Measurements from ENCODE around the gene TMEM39A.

The TMEM39A gene

GRCh38 chr3:119500265-119500664 is 36.9 kb upstream of the TMEM39A start:
- TF ChIP-seq CTCF (IDR thresholded peaks at IDR 0.05; ENCODE audit: low read depth, low read length, missing control alignments), result no peak
- H3K4me3 ChIP-seq (ENCODE audit: low read depth, low read length), result peak overlapping the region; percentile 28

GRCh38 chr3:119498186-119499011 is 35.0 kb upstream of the TMEM39A start, which contains the start of gene TIMMDC1:
TSS of gene TIMMDC1 (plus strand) at chr3:119498547. CDS start at chr3:119498734, 187 bp downstream.
- TF ChIP-seq CTCF (IDR thresholded peaks at IDR 0.05; ENCODE audit: low read depth, low read length, missing control alignments), result no peak
- DNase-seq (ENCODE audit: low read depth), result peak; percentile 94
- peak within 1 kb of the TSS; percentile 95 for H3K4me3 ChIP-seq (ENCODE audit: low read depth, low read length)

More at GRCh38 chr3:119500265-119500664, 36.9 kb upstream of the TMEM39A start:
- DNase-seq (ENCODE audit: low read depth), result no peak

DNA sequence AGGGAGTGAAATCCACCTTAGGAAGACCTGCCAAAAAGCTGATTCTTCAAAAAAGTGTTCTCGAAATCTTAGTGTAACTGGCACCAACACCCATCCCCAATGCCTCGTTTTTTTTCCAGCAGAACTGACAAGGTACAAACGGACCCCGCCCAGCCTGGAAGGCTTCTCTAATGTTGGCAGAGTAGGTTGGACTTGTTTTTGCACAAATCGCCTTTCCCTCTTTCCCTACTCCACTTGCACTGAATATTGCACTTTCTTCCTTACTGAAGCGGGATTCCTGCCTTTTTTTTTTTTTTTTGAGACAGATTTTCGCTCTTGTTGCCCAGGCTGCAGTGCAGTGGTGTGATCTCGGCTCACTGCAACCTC is 34.4 kb upstream of the TMEM39A start:
- H3K4me3 ChIP-seq (ENCODE audit: low read depth, low read length), result peak overlapping the region; percentile 95
- no peak for DNase-seq (ENCODE audit: low read depth)
- no peak for TF ChIP-seq CTCF (IDR thresholded peaks at IDR 0.05; ENCODE audit: low read depth, low read length, missing control alignments)

DNA sequence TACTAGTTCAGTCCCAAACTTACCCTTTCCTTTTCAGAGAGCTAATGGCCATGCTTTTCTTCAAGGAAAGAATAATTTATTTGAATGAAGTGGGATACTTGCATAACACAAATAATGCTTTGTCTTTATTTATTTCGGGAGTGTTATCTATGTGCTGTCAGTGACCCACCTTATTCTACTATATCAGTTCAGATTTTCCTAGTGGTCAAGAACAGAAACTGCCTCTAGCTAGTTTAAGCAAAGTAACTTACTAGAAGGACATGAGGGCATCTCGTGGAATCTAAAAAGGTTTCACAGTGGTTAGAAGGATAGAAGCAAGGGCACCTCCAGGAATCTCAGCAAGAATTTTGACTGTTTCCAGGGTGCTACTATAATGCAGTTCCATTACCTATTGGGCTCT is 31.2 kb upstream of the TMEM39A start:
- DNase-seq (ENCODE audit: low read depth), result no peak
- TF ChIP-seq CTCF (IDR thresholded peaks at IDR 0.05; ENCODE audit: low read depth, low read length, missing control alignments), result peak; percentile 20
- no peak overlapping the region for H3K4me3 ChIP-seq (ENCODE audit: low read depth, low read length)

GRCh38 chr3:119492810-119493209 is 29.4 kb upstream of the TMEM39A start:
- DNase-seq (ENCODE audit: low read depth), result no peak
- TF ChIP-seq CTCF (IDR thresholded peaks at IDR 0.05; ENCODE audit: low read depth, low read length, missing control alignments), result no peak
- H3K4me3 ChIP-seq (ENCODE audit: low read depth, low read length), result no peak overlapping the region

DNA sequence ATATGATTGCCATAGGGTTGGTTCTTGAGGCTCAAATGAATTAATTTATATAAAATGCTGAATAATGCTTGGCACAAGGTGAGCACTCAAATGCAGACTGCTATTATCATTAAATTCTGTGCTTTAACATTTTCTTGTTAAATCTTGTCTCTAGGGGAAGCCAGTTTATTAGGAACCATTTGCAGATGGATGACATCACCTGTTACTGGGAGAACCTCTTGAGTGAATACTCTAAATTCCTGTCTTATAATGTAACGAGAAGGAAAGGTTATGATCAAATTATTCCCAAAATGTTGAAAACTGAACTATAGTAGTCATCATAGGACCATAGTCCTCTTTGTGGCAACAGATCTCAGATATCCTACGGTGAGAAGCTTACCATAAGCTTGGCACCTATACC is 28.7 kb upstream of the TMEM39A start:
- no peak for DNase-seq (ENCODE audit: low read depth)
- no peak for TF ChIP-seq CTCF (IDR thresholded peaks at IDR 0.05; ENCODE audit: low read depth, low read length, missing control alignments)
- no peak overlapping the region for H3K4me3 ChIP-seq (ENCODE audit: low read depth, low read length)

GRCh38 chr3:119490153-119490552 is 26.7 kb upstream of the TMEM39A start:
- no peak for TF ChIP-seq CTCF (IDR thresholded peaks at IDR 0.05; ENCODE audit: low read depth, low read length, missing control alignments)
- no peak overlapping the region for H3K4me3 ChIP-seq (ENCODE audit: low read depth, low read length)
- DNase-seq (ENCODE audit: low read depth), result no peak
